HCT116 (cell line): ENCODE results near the gene IL1RAPL2. TPM values are rescaled to one million over a fixed set of nuclear protein-coding genes. Genes with fewer than 3 reads are reported as not detected.

ENCODE experiments used
- ATAC-seq: fragments of 200-7000 bp; cut with Tn5 transposase; 2 replicates; pipeline ENCODE4 v1.9.1; 2020; ENCODE audit warnings: mild to moderate bottlenecking, moderate library complexity
- BruUV-seq: library from RNA; stranded (reverse); fragments of 400-500 nt; replicated peaks from 2 replicates; lab custom pipeline; 2021; lab: Mats Ljungman, UMichigan
- CTCF ChIA-PET: fragments of 300-600 bp; sonication (Branson Sonifier 250); formaldehyde crosslinking; loops from one replicate; lab custom pipeline; 2021; ENCODE audit warnings: antibody characterized with exemption; lab: Charles Lee
- POLR2A ChIA-PET: fragments of 300-600, 350-600 bp; sonication (Branson Sonifier 250); formaldehyde crosslinking; loops from one replicate; lab custom pipeline; 2021; ENCODE audit warnings: antibody characterized with exemption; lab: Charles Lee
- RAD21 ChIA-PET, 2 experiments: fragments of 300-600 bp; sonication (Branson Sonifier 250); formaldehyde crosslinking; loops; one replicate each; lab custom pipeline; 2023; ENCODE audit warnings: low total read pairs in 2 of 2; ENCODE audit not compliant: uncharacterized antibody in 2 of 2, unreplicated experiment in 2 of 2, low non-redundant PET in 1 of 2; lab: Charles Lee
- DNase-seq: peaks from one replicate; pipeline ENCODE4 v3.0.0-alpha.2; 2010; ENCODE audit warnings: low read depth, low spot score
- H2AFZ ChIP-seq: fragments of 200-600 bp; shearing (Covaris generic), sonication (generic); 2 replicates; pipeline ENCODE4 v1.6.1; 2017; ENCODE audit warnings: low read depth, mixed run types, mixed read lengths, antibody characterized with exemption, low read length; ENCODE audit not compliant: poor library complexity, severe bottlenecking
- H3K27ac ChIP-seq: 2 replicates; pipeline ENCODE4 v1.5.1; 2012; ENCODE audit warnings: low read depth, low read length
- H3K27me3 ChIP-seq: fragments of 200-600 bp; sonication (generic); 2 replicates; pipeline ENCODE4 v1.6.1; 2016; ENCODE audit warnings: mixed run types, low read length, mixed read lengths; ENCODE audit not compliant: insufficient read depth
- H3K36me3 ChIP-seq, 2 experiments: fragments of 200-500 bp in 1 of 2; fragments of 200-600 bp in 1 of 2; sonication (Bioruptor generic) in 1 of 2; sonication (generic) in 1 of 2; 2 replicates each; pipeline versions ENCODE4 v1.5.1 to v1.6.1; 2014 to 2016; ENCODE audit warnings: low read length in 2 of 2, inconsistent platforms in 1 of 2, mixed read lengths in 1 of 2, mixed run types in 1 of 2; ENCODE audit not compliant: insufficient read depth in 2 of 2, control insufficient read depth in 1 of 2
- H3K4me1 ChIP-seq, 2 experiments: fragments of 200-600 bp in 1 of 2; sonication (generic) in 1 of 2; 2 replicates each; pipeline versions ENCODE4 v1.5.1 to v1.6.1; 2012 to 2017; ENCODE audit warnings: low read length in 2 of 2, inconsistent platforms in 1 of 2, mild to moderate bottlenecking in 1 of 2, mixed read lengths in 1 of 2, mixed run types in 1 of 2, moderate library complexity in 1 of 2; ENCODE audit not compliant: insufficient read depth in 2 of 2, control insufficient read depth in 1 of 2
- H3K4me2 ChIP-seq: fragments of 200-600 bp; sonication (generic); 2 replicates; pipeline ENCODE4 v1.6.1; 2017; ENCODE audit warnings: mixed run types, low read length, mixed read lengths
- H3K4me3 ChIP-seq, 2 experiments: fragments of 200-600 bp in 1 of 2; sonication (generic) in 1 of 2; replicated peaks in 1 of 2; 2 replicates each; pipeline ENCODE4 v1.5.1; 2011 to 2016; ENCODE audit warnings: low read length in 2 of 2, control low read depth in 1 of 2, low read depth in 1 of 2, mild to moderate bottlenecking in 1 of 2, mixed read lengths in 1 of 2, mixed run types in 1 of 2
- H3K79me2 ChIP-seq: fragments of 200-600 bp; sonication (generic); 2 replicates; pipeline ENCODE4 v1.6.1; 2017; ENCODE audit warnings: mild to moderate bottlenecking, mixed run types, low read length, moderate library complexity, mixed read lengths; ENCODE audit not compliant: insufficient read depth
- H3K9ac ChIP-seq: fragments of 200-600 bp; sonication (generic); 2 replicates; pipeline ENCODE4 v1.6.1; 2016; ENCODE audit warnings: low read length, mixed read lengths
- H3K9me2 ChIP-seq: fragments of 200-600 bp; sonication (generic), shearing (Covaris generic); 2 replicates; pipeline ENCODE4 v1.6.1; 2017; ENCODE audit warnings: mixed run types, mild to moderate bottlenecking, moderate library complexity; ENCODE audit not compliant: insufficient read depth
- H3K9me3 ChIP-seq, 2 experiments: fragments of 200-500 bp in 1 of 2; fragments of 200-600 bp in 1 of 2; sonication (Bioruptor generic) in 1 of 2; sonication (generic) in 1 of 2; 2 replicates each; pipeline ENCODE4 v1.6.1; 2014 to 2017; ENCODE audit warnings: low read length in 2 of 2, mixed read lengths in 2 of 2, inconsistent platforms in 1 of 2, low read depth in 1 of 2, mild to moderate bottlenecking in 1 of 2, mixed run types in 1 of 2, moderate library complexity in 1 of 2; ENCODE audit not compliant: control insufficient read depth in 1 of 2, insufficient read depth in 1 of 2
- H4K20me1 ChIP-seq: fragments of 200-600 bp; sonication (generic), shearing (Covaris generic); 2 replicates; pipeline ENCODE4 v1.6.1; 2017; ENCODE audit warnings: mixed run types, mild to moderate bottlenecking, moderate library complexity; ENCODE audit not compliant: insufficient read depth
- CBX3 ChIP-seq: IDR thresholded peaks from 2 replicates; pipeline ENCODE4 v1.6.1; 2012; ENCODE audit warnings: low read depth
- CTCF ChIP-seq, 3 experiments: fragments of 200-600 bp in 1 of 3; sonication (generic) in 1 of 3; IDR thresholded peaks in 2 of 3; conservative IDR thresholded peaks in 1 of 3; 2 replicates each; pipeline ENCODE4 v1.5.1; 2012 to 2017; ENCODE audit warnings: low read depth in 2 of 3, low read length in 2 of 3, antibody characterized with exemption in 1 of 3, borderline replicate concordance in 1 of 3, control low read depth in 1 of 3, mild to moderate bottlenecking in 1 of 3, mixed read lengths in 1 of 3, mixed run types in 1 of 3, moderate library complexity in 1 of 3; ENCODE audit not compliant: insufficient read depth in 1 of 3
- EGR1 ChIP-seq: IDR thresholded peaks from 2 replicates; pipeline ENCODE4 v1.6.1; 2012; ENCODE audit warnings: low read depth
- ELF1 ChIP-seq: IDR thresholded peaks from 2 replicates; pipeline ENCODE4 v1.6.1; 2012; ENCODE audit warnings: low read depth, borderline replicate concordance
- EZH2phosphoT487 ChIP-seq: fragments of 200-600 bp; IDR thresholded peaks from 2 replicates; pipeline ENCODE4 v1.6.1; 2018; ENCODE audit warnings: antibody characterized with exemption, borderline replicate concordance
- POLR2AphosphoS5 ChIP-seq: IDR thresholded peaks from 2 replicates; pipeline ENCODE4 v1.6.1; 2011; ENCODE audit warnings: mild to moderate bottlenecking, low read depth, low read length, moderate library complexity
- RAD21 ChIP-seq: IDR thresholded peaks from 2 replicates; pipeline ENCODE4 v1.6.1; 2012; ENCODE audit warnings: low read depth, mild to moderate bottlenecking
- SIN3A ChIP-seq: IDR thresholded peaks from 2 replicates; pipeline ENCODE4 v1.6.1; 2012; ENCODE audit warnings: low read depth
- SRF ChIP-seq: IDR thresholded peaks from 2 replicates; pipeline ENCODE4 v1.6.1; 2012; ENCODE audit warnings: low read depth
- TCF7L2 ChIP-seq: IDR thresholded peaks from 2 replicates; pipeline ENCODE4 v1.7.0; 2011; ENCODE audit warnings: borderline replicate concordance, inconsistent platforms; ENCODE audit not compliant: insufficient read depth, insufficient read length; ENCODE audit errors: extremely low read depth
- YY1 ChIP-seq: IDR thresholded peaks from 2 replicates; pipeline ENCODE4 v1.6.1; 2011; ENCODE audit warnings: low read length, low read depth, moderate library complexity, mild to moderate bottlenecking; ENCODE audit not compliant: insufficient replicate concordance; ENCODE audit errors: extremely low read depth
- ZNF274 ChIP-seq: fragments of 200-500 bp; sonication (Bioruptor generic); IDR thresholded peaks from 2 replicates; pipeline ENCODE4 v1.6.1; 2014; ENCODE audit warnings: mild to moderate bottlenecking, low read depth, low read length, inconsistent platforms
- intact Hi-C: fragments of 100-400 bp; cut with micrococcal nuclease; formaldehyde crosslinking; loops from 2 replicates; pipeline ENCODE4 v1.10.0; 2022
- total RNA-seq: library from RNA; stranded (reverse); gene quantifications from one replicate; pipeline ENCODE4 v1.2.1, GENCODE V29; 2021; ENCODE audit not compliant: unreplicated experiment
- TF ChIP-seq, protein P1 (sequence below): IDR thresholded peaks from 2 replicates; pipeline ENCODE4 v1.6.1; 2011; ENCODE audit warnings: mild to moderate bottlenecking, low read length, moderate library complexity; ENCODE audit not compliant: insufficient replicate concordance; ENCODE audit errors: extremely low read depth
- TF ChIP-seq, protein P2 (sequence below): IDR thresholded peaks from 2 replicates; pipeline ENCODE4 v1.6.1; 2012

IL1RAPL2 gene
- total RNA-seq, 1 experiment from 2014 or later: not detected

DNA sequence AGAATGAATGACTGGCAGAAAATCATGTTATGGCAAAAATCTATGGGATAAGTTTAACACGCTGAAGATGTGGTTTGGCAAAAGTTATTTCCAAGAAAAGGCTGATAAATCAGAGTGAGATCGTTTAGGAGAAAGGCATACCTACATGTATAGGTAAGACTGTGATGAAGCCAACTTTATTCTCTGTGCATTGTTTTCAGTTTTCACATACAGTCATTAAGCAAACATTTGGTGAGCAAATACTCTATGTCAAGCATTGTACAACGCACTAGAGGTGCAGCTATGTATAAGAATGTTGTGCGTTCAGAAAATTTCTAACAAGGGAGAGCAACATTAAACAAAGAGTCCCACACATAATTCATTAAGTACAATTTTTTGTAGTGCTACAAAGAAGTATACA is 532.8 kb downstream of the IL1RAPL2 start:
- ChIA-PET RAD21 (no interaction called here), POLR2A (no interaction called here), CTCF (no interaction called here)
- DNase-seq (no peak), ATAC-seq (no peak)
- Histone ChIP-seq H4K20me1 (no peaks in the 10 kb centered on the region), H3K9me3 (no peaks in the 10 kb centered on the region), H3K27me3 (no peaks in the 10 kb centered on the region), H3K9me2 (no peaks in the 10 kb centered on the region), H3K9ac (no peak overlapping the region), H2AFZ (no peak overlapping the region), H3K79me2 (no peaks in the 10 kb centered on the region), H3K4me2 (no peak overlapping the region), H3K4me1 (no peaks in the 10 kb centered on the region), H3K36me3 (no peaks in the 10 kb centered on the region), H3K4me3 (no peak overlapping the region), H3K27ac (no peak overlapping the region)
- intact Hi-C loops: no loop called here
- TF ChIP-seq RAD21 (no peak), SIN3A (no peak), EGR1 (no peak)
- no TSS peak for BruUV-seq

DNA sequence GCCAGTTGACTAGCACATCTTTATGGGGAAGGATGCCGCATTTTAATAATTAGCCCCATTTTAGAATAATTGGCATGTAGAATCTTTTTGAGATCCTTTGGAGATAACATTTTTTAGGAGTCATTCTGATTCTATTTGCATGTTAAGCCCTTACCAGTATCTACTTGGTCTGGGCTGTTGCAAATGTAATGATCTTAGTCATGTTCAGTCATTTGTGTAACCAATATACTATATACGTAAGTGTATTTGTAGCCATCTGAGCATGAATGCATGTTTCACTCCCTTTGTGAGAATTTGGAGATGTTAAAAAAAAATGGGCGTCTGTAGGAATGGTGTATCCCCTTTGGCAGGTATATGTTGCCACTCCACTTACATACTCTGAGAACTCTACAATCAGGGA is 535.4 kb downstream of the IL1RAPL2 start:
- H3K27me3 ChIP-seq: no peaks in the 10 kb centered on the region
- no peak overlapping the region for H2AFZ ChIP-seq
- no TSS peak for BruUV-seq
- RAD21 ChIA-PET: no interaction called here
- H3K4me2 ChIP-seq: no peak overlapping the region
- H3K27ac ChIP-seq: no peak overlapping the region
- no peaks in the 10 kb centered on the region for H3K4me1 ChIP-seq
- H3K79me2 ChIP-seq: no peaks in the 10 kb centered on the region
- no peak for DNase-seq
- intact Hi-C loops: no loop called here
- no peaks in the 10 kb centered on the region for H4K20me1 ChIP-seq
- H3K9me2 ChIP-seq: no peaks in the 10 kb centered on the region
- no peak overlapping the region for H3K4me3 ChIP-seq
- no peaks in the 10 kb centered on the region for H3K36me3 ChIP-seq
- ATAC-seq: no peak
- POLR2A ChIA-PET: no interaction called here
- CTCF ChIA-PET: no interaction called here
- no peaks in the 10 kb centered on the region for H3K9me3 ChIP-seq
- H3K9ac ChIP-seq: no peak overlapping the region
- no peak for TF ChIP-seq ZNF274
- no peak for TF ChIP-seq YY1
- no peak for TF ChIP-seq SRF
- TF ChIP-seq, protein P1, sequence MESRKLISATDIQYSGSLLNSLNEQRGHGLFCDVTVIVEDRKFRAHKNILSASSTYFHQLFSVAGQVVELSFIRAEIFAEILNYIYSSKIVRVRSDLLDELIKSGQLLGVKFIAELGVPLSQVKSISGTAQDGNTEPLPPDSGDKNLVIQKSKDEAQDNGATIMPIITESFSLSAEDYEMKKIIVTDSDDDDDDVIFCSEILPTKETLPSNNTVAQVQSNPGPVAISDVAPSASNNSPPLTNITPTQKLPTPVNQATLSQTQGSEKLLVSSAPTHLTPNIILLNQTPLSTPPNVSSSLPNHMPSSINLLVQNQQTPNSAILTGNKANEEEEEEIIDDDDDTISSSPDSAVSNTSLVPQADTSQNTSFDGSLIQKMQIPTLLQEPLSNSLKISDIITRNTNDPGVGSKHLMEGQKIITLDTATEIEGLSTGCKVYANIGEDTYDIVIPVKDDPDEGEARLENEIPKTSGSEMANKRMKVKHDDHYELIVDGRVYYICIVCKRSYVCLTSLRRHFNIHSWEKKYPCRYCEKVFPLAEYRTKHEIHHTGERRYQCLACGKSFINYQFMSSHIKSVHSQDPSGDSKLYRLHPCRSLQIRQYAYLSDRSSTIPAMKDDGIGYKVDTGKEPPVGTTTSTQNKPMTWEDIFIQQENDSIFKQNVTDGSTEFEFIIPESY: no peak
- TF ChIP-seq CTCF (IDR thresholded peaks at IDR 0.05 in 2 of 3, conservative IDR thresholded peaks at IDR 0.05 in 1 of 3; ENCODE audit: borderline replicate concordance in 1 of 3, insufficient read depth in 1 of 3, low read depth in 2 of 3, low read length in 2 of 3): no peak
- no peak for TF ChIP-seq TCF7L2
- TF ChIP-seq EZH2phosphoT487: no peak
- TF ChIP-seq, protein P2, sequence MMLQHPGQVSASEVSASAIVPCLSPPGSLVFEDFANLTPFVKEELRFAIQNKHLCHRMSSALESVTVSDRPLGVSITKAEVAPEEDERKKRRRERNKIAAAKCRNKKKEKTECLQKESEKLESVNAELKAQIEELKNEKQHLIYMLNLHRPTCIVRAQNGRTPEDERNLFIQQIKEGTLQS: no peak
- TF ChIP-seq ELF1: no peak
- no peak for TF ChIP-seq RAD21
- no peak for TF ChIP-seq CBX3
- TF ChIP-seq POLR2AphosphoS5: no peak
